ENCODE data around the gene MDC1.
"Not testable (repeated sequence)": the region's sequence is repeated elsewhere in the genome, so short reads cannot be mapped to it uniquely, and the experiment has no call there.

Gene MDC1

DNA sequence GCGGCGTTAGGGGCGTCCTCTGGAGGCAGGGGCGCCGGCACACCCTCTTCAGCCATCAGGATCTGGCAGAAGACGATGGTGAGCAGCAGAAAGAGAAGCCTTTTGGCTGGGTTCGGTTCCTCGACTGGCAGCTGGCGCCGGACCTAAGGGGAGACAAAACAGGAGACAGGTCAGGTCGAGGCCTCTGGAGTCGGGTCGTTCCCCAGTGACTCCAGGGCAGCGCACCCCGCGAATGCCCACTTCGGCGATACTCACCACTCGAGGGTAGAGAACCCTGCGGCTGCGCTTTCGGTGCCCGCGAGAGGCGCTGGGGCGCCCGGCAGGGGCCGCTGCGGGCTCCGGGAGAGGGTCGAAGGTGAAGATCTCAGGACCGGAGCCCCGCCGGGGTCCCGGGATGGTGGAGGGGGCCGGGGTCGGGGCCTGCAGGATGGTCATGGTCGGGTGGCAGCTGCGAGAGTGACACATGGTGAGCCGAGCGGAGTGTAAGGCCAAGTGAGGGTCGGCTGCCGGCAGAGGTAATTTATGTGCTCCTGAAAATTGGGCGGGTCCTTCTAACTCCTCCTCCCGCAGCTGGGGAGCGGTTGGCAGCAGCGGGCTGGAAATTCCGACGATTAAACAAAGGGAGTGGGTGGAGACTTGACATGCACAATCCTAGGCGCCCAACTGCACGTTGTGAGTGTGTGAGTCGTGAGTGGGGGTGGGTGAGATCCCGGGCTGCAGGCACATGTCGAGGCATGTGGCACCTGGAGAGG, 27.1 kb upstream of the MDC1 start, which contains the start of gene IER3:
Gene IER3 (minus strand): TSS at position 494 of the 752 bp plus-strand sequence. CDS start 29 bp downstream, at position 465.
- DNase-seq: peak; percentile 88

GRCh38 chr6:30743099-30744053, 26.3 kb upstream of the MDC1 start:
- DNase-seq: no peak

DNA sequence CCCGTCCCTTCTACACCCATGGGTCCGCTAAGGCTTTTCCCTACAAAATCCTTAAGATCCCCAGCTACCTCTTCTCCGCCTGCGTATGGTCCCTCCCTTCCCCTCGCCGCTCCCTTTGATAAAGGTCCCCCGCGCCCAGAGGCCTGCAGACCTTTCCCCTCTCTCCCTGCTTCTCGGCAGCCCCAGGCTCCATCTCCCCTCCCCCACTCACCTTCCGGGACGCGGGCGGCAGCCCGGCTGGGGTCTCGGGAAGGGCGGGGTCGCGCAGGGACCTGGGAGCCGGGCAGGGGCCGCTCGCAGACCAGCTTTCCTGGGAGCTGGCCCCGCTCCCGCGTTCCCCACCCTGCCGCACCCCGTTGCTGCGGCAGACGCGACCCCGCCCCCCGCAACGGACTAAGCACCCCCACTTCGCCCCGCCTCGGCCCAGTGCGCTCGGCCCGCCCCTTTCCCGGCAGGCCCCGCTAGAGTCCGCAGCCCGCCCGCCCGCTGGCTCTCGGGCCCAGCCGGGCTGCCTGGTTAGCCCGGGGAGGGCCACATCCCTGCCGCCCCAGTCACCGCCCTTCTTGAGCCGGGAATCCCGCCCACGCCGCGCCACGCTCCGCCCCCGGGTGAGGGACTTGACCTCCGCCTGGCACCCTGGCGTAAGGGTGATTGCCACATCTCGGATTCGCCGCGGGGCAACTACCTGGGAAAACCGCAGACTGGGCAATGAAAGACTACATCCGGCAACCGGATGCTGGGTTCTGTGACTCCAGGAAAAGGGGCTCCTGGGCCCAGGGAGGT, 25.4 kb upstream of the MDC1 start, which contains the start of gene FLOT1:
Gene FLOT1 (minus strand): TSS at position 372 of the 783 bp plus-strand sequence. CDS start 498 bp downstream, outside the sequence.
- peak; percentile 91 for DNase-seq

DNA sequence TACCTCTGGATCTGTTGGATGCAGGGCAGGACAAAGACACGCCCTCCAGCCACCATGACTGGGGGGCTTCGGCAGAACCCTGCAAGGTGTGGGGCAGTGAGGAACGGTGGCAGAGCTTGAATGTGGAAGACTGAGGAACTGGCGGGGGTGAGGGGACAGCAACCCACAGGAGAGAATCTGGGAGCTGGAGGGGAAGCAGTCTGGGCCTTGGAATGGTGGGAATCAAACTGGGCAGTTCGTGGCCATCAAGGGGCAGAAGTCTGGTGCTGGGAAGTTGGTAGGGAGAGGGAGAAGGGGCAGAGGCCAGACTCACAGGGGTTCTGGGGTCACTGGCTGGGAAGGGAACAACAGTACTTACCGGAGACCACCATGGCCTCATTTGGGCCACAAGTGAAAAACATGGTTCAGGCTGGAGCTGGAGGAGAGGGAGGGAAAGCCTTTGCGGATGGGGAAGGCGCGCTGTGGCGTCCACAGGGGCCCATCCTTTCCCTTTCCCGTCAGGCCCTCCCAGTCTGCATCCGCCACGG, 24.8 kb upstream of the MDC1 start:
- peak; percentile 55 for DNase-seq

- DNase-seq: no peak
These were observed 24.1 kb upstream of the MDC1 start for GRCh38 chr6:30741063-30741779.

DNA sequence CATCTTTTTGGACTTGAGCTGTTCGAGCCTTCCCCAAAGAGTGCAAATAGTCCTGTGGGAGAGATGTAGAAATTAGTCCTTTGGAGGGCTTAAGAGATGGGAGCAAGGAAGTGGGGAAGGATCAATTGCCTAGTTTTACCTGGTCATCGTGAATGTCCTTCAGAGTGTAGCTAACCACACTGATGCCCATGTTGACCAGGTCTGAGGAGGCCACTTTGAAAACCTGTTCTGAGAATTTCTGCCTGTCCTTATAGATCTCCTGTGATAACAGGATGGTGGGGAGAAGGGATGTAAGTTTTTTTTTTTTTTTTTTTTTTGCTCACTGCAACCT, 23.4 kb upstream of the MDC1 start:
- DNase-seq: no peak

DNA sequence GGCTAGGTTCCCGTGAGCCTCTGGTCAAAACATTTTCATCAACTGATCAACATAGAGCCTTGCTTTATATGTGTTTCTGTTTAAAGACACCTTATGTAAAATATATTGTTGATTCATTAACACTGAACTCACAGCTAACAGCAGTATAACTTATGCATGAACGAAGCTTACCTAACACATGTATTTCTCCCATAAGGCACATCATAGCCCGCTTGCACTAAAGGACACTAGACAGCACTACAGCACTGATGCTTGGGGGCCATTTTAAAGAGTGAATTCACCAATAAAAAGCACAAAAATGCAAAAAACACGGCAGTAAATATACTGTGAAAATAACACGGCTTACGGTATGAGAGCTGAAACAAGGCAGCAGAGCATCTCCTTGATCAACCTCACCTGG, 21.5 kb upstream of the MDC1 start:
- DNase-seq: no peak

- DNase-seq: no peak
These were observed 18.7 kb upstream of the MDC1 start for GRCh38 chr6:30735668-30736314.

- no peak for DNase-seq
These were observed 15.3 kb upstream of the MDC1 start for GRCh38 chr6:30732237-30732943.

- peak; percentile 87 for DNase-seq
These were observed 13.7 kb upstream of the MDC1 start for GRCh38 chr6:30730601-30731435.

GRCh38 chr6:30727920-30728553, 11.0 kb upstream of the MDC1 start:
- DNase-seq: no peak

- no peak for DNase-seq
These were observed 9.7 kb upstream of the MDC1 start for GRCh38 chr6:30726506-30727413.

- DNase-seq: no peak
These were observed 8.8 kb upstream of the MDC1 start for GRCh38 chr6:30725713-30726505.

DNA sequence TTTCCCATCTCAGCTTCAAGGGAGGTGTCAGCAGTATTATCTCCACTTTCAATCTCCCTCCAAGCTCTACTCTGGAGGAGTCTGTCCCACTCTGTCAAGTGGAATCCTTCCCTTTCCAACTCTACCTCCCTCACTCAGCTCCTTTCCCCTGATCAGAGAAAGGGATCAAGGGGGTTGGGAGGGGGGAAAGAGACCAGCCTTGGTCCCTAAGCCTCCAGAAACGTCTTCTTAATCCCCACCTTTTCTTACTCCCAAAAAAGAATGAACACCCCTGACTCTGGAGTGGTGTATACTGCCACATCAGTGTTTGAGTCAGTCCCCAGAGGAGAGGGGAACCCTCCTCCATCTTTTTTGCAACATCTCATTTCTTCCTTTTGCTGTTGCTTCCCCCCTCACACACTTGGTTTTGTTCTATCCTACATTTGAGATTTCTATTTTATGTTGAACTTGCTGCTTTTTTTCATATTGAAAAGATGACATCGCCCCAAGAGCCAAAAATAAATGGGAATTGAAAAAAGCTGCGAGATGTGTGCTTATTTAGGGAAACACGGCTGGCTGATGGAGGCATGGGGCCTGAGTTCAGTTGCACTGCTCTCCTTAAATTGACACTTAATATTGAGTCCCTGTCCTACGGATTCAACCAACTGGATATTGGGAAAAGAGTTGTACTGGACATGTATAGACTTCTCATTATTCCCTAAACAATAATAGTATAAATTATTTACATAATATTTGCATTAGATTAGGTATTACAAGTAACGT, 8.0 kb upstream of the MDC1 start:
- DNase-seq: no peak

DNA sequence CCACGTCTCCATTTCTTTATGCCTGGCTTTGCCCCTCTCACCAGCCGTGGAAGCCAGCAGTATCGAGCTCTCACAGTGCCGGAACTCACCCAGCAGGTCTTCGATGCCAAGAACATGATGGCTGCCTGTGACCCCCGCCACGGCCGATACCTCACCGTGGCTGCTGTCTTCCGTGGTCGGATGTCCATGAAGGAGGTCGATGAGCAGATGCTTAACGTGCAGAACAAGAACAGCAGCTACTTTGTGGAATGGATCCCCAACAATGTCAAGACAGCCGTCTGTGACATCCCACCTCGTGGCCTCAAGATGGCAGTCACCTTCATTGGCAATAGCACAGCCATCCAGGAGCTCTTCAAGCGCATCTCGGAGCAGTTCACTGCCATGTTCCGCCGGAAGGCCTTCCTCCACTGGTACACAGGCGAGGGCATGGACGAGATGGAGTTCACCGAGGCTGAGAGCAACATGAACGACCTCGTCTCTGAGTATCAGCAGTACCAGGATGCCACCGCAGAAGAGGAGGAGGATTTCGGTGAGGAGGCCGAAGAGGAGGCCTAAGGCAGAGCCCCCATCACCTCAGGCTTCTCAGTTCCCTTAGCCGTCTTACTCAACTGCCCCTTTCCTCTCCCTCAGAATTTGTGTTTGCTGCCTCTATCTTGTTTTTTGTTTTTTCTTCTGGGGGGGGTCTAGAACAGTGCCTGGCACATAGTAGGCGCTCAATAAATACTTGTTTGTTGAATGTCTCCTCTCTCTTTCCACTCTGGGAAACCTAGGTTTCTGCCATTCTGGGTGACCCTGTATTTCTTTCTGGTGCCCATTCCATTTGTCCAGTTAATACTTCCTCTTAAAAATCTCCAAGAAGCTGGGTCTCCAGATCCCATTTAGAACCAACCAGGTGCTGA, 7.0 kb upstream of the MDC1 start:
- not testable (repeated sequence) for DNase-seq

All from stimulated activated CD4-positive, alpha-beta T cell treated with anti-CD3 and anti-CD28 coated beads, Interleukin-4, amount 100 ng/mL, for 1 hour (primary cell).